ENCODE results near the gene IDH3A. TPM values are rescaled to one million over a fixed set of nuclear protein-coding genes. Genes with fewer than 3 reads are reported as not detected.

The IDH3A gene
- total RNA-seq, 1 experiment from 2014 or later, result 40.2 TPM

GRCh38 chr15:78204351-78205309 lies 55.5 kb downstream of the IDH3A start:
- no peaks in the 10 kb centered on the region for H3K9me3 Mint-ChIP-seq
- Histone ChIP-seq H4K8ac (replicated peaks; ENCODE audit: insufficient read length, low read depth, low read length) (no peak overlapping the region), H3K56ac (ENCODE audit: insufficient read length, low read depth, low read length) (no peak overlapping the region), H3K4me2 (ENCODE audit: insufficient read depth, insufficient read length, low read length) (no peak overlapping the region), H2BK12ac (ENCODE audit: insufficient read length, low read depth, low read length) (no peak overlapping the region), H3K9ac (ENCODE audit: extremely low read depth, insufficient read length, low read length) (no peak overlapping the region), H3T11ph (ENCODE audit: low read length) (no peak overlapping the region), H3K18ac (ENCODE audit: insufficient read length, low read depth, low read length) (no peak overlapping the region), H3K79me2 (ENCODE audit: insufficient read depth, low read length) (no peaks in the 10 kb centered on the region), H3K79me1 (ENCODE audit: insufficient read depth, low read depth, low read length, poor library complexity, severe bottlenecking) (no peaks in the 10 kb centered on the region), H3K4me1 (ENCODE audit: insufficient read depth, low read length) (no peaks in the 10 kb centered on the region), H3K4ac (ENCODE audit: low read depth, low read length) (no peak overlapping the region), H3K23me2 (ENCODE audit: insufficient read length, low read depth, low read length, poor library complexity, severe bottlenecking) (no peaks in the 10 kb centered on the region), H4K91ac (ENCODE audit: insufficient read length, low read depth, low read length) (no peak overlapping the region), H3K23ac (ENCODE audit: insufficient read length, low read depth, low read length) (no peak overlapping the region), H3K14ac (ENCODE audit: insufficient read depth, low read length) (no peak overlapping the region; the same call in 1 of the 2 replicates), H3K27ac (ENCODE audit: insufficient read length, low read depth, low read length) (no peak overlapping the region), H3K9me3 (ENCODE audit: control insufficient read depth, low read depth, low read length) (no peaks in the 10 kb centered on the region), H2BK120ac (ENCODE audit: low read depth, low read length, poor library complexity, severe bottlenecking) (no peak overlapping the region), H2BK20ac (ENCODE audit: low read depth, low read length, poor library complexity, severe bottlenecking) (no peak overlapping the region), H4K20me1 (ENCODE audit: control insufficient read depth, insufficient read depth, insufficient read length) (no peaks in the 10 kb centered on the region), H2BK5ac (ENCODE audit: insufficient read length, low read length) (no peak overlapping the region), H4K5ac (ENCODE audit: insufficient read length, low read depth, low read length) (no peak overlapping the region), H3K27me3 (ENCODE audit: insufficient read depth, low read length) (no peaks in the 10 kb centered on the region), H2AK5ac (ENCODE audit: insufficient read length, low read length) (no peak overlapping the region), H2AFZ (ENCODE audit: low read length) (no peak overlapping the region), H2BK15ac (ENCODE audit: low read depth, low read length) (no peak overlapping the region)
- H3K36me3 Mint-ChIP-seq (ENCODE audit: insufficient read depth in 1 of 3, low read depth in 3 of 3), result no peaks in the 10 kb centered on the region
- no peak overlapping the region for H3K4me3 Mint-ChIP-seq
- peaks cover 2% of the 10 kb centered on the region for H3K27me3 Mint-ChIP-seq (ENCODE audit: low read depth)
- peaks cover 6 to 7% of the 10 kb centered on the region in 2 experiments; a peak in 3 of 4 replicates for H3K4me1 Mint-ChIP-seq
- no peak for TF ChIP-seq CTCF (conservative IDR thresholded peaks at IDR 0.05)
- H3K27ac Mint-ChIP-seq, result no peak overlapping the region
- peak; percentile 21 for DNase-seq
- no CpG with 5 or more reads among the region's 17 CpGs for WGBS (ENCODE audit: extremely low coverage, insufficient read length, low lambda C conversion rate)
